HG03097 (cell line): ENCODE data around the gene KRT6C.
"Not testable (repeated sequence)": the region's sequence is repeated elsewhere in the genome, so short reads cannot be mapped to it uniquely, and the experiment has no call there.

Source experiments
- ATAC-seq: cut with Tn5 transposase; IDR thresholded peaks from one replicate; pipeline ENCODE4 v1.9.1; 2021; ENCODE audit not compliant: unreplicated experiment, low FRiP score

KRT6C gene

GRCh38 chr12:52500574-52500973 lies 27.0 kb upstream of the KRT6C start:
- ATAC-seq, result not testable (repeated sequence)

DNA sequence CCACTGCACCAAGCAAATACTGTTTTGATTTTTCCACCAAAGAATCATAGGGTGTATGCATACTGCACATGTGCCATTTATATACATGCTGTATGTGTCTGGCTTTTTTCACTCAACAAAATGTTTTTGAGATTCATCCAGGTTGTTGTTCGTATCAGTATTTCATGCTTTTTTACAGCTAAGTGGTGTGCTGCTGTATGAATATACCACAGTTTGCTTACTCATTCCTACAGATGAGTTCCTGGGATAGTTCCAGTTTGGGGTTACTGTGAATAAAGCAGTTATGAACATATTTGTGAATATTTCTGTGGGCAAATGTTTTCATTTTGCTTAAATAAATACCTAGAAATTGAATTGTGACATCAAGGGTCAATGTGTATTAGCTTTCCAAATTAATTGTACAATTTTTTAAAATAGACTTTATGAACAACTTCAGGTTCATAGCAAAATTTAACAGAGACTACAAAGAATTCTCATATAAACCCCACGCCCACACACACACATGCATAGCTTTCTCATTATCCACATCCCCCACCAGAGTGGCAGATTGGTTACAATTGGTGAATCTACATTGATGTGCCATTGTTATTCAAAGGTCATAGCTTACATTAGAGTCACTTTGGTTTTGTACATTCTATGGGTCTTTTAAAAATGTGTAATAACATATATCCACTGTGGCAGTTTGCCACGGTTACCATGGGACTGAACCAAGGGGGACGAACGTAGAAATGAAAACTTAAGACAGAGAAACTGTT lies 26.4 kb upstream of the KRT6C start:
- no peak for ATAC-seq

DNA sequence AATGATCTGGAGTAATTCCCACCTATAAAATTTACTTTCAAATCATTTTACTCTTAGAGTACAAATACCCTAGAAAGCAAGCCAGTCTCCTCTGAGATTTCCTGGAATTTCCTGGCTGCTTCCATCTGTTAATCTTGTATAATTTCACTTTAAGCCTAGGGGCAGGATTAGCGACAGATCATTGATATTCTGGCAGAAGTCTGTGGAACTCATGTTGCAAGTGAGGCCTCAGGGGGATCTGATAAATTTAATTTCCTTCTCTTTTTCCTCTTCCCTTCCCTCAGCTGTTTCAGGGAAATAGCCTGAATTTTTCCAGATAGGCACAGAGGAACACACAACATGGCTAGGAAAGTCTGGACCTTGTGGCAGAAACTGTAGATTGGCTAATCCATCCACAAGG lies 25.3 kb upstream of the KRT6C start:
- ATAC-seq, result no peak

DNA sequence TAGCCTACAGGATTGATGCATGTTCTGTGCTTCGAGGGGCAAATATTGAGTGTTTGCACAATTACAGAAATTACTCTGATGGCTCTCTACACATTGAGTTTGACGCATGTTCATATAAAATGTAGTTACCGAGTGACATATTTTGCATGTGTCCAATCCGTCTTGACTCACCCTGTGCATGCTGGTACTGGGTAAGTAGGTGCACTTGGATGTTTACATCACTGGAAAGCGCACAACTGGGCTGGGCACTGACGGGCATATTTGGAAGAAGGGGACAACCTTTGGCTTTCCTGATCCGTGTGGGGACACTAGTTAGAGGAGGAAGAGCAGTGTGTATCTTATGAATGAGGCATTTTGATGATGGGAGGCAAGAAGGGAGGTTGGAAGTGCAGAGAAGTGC lies 24.4 kb upstream of the KRT6C start:
- no peak for ATAC-seq

DNA sequence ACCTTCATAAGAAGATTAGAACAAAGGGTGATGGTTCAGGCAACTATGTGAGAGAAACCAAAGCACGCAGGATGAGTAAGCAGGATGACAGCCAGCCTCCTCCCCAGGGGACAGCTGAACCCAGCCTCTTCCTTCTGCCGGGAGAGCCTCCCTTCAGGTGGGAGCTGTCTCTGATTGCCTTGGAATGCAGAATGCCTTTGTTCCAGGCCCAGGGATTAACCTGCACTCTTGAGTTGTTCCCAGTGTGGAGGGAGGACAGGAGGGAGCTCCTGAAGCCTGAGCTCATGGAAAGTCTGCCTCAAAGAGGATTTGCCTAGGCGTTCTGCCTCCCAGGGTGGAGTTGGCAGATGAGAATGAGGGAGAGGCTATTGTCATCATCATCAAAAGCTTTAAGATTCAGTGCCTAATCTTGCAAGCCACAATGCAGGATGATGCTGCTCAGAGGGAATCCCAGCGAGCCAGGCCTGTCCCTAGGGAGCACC lies 23.0 kb upstream of the KRT6C start:
- ATAC-seq, result no peak

- ATAC-seq, result no peak
Measured at GRCh38 chr12:52496054-52496453, 22.4 kb upstream of the KRT6C start.

DNA sequence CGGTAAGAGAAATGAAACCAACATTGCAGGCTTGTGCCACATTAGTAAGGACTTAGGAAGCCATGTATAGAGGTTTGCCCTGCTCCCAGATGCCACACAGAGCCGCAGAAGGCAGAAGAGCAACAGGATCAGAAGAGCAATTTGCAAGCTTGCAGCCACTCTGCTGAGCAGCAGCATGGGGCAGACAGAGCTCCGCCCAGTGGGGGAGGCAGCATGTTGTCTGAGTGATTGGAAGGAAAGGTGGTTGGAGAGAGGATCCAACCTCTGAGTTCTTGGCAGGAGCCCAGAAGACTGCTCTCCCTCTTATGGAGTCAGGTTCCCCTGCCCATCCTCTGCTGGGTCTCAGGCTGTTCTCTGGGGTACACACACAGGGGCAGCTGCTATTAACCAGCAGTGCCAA lies 21.8 kb upstream of the KRT6C start:
- no peak for ATAC-seq

GRCh38 chr12:52494518-52494917 lies 20.9 kb upstream of the KRT6C start:
- ATAC-seq, result no peak

- no peak for ATAC-seq
Measured at GRCh38 chr12:52494100-52494499, 20.5 kb upstream of the KRT6C start.

DNA sequence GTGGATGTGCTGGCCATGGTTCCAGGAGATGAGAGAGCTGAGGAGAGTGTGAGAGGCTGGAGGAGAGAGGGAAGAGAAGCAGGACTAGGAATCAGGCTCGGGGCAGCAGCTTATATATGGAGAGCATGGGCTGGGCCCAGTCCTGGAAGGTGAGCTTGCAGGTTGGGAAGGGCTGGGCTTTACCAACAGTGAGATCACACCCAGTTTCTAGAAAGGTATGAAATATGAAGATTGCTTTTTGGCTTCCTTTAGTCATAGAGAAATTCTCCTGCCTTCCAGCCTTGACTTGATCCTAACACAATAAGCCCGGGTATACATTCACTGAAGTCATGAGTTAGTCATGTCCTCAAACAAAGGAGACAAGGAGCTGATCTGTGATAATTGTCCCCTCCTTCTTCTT lies 19.6 kb upstream of the KRT6C start, which contains the start of gene KRT6A:
Gene KRT6A (minus strand): TSS at position 86 of the 400 bp plus-strand sequence. CDS start 69 bp downstream, at position 17.
- no peak for ATAC-seq

- ATAC-seq, result not testable (repeated sequence)
Measured at GRCh38 chr12:52492405-52492804, 18.8 kb upstream of the KRT6C start.

DNA sequence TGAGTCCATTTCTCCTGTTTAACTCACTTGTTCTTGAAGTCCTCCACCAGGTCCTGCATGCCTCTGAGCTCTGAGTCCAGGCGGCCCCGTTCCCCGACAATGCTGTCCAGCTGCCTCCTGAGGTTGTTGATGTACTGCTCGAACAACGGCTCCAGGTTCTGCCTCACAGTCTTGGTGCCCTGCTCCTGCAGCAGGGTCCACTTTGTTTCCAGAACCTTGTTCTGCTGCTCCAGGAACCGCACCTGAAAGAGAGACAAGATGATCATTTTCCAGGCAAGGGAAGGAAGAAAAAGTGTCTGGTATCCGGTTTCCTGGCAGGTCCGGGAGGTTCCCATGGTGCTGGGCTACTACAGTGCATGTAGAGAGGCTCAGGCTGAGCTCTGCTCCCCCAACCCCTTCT lies 17.9 kb upstream of the KRT6C start:
- ATAC-seq, result not testable (repeated sequence)

- ATAC-seq, result no peak
Measured at GRCh38 chr12:52488736-52489135, 15.1 kb upstream of the KRT6C start.

DNA sequence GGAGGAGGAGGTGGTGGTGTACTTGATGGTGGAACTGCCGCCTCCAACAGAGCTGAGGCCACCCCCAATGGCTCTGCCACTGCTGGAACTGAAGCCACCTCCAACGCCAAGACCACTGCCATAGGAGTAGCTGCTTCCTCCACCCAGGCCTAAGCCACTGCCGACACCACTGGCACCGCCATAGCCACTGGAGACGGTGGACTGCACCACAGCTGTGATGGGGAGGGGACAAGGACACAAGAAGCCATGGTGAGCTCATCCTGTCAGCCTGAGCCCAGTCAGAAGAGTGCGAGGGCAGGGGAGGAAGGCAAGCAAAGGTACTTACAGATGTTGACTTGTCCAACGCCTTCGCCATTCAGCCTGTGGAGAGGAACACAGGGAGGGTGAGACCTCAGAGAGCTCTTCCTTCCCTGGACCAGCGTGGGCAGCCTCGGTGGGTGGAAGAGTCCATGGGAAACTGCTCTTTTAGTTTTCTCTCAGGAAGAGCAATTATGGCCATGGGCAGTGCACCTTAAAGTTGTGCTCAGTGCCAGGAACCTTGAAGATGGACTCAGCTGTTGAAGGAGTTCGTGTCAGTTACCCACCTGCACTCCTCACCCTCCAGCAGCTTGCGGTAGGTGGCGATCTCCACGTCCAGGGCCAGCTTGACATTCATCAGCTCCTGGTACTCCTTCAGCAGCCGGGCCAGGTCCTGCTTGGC lies 14.3 kb upstream of the KRT6C start:
- not testable (repeated sequence) for ATAC-seq

GRCh38 chr12:52487211-52487610 lies 13.6 kb upstream of the KRT6C start:
- ATAC-seq, result no peak

DNA sequence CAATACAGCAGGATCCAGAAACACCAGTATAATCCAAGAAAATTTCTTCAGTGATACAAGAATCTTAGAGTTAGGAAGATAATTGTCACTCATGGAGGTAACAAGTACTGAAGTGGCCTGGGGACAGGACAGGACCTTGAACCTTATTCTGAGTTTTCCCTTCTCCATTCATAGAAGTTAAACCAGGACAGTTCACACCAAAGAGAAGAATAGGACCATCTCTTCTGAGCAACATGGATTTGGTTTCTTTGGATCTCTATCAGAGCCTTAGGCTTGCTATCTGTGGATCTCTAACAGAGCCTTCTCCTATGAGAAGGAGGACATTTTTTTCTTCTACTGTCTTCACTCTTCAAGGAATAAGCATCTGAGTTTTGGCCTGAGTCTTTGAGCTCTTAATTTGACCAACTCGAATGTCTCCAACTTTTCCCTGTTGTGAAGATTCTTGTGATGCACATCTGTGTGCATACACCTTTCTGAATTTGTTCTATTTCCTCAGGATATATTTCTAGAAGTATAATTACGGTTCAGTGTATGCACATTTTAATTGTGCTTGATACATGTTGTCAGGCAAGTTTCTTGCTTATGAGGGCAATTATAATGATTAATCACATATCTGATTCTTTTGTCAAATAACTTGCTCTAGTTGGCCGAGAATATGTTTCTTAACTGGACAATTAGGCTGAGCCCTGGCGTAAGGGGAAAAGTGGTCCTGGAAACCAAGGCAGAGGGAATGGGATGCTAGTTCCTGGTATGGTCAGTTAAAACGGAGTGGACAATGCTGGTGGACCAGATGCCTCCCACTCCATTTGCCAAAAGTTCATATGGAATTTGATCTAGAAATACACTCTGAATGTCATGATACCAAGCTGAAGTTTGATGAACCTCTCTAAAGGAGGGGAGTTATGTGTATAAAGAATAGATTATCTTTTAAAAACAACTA lies 12.8 kb upstream of the KRT6C start:
- no peak for ATAC-seq

- no peak for ATAC-seq
Measured at GRCh38 chr12:52480073-52480472, 6.5 kb upstream of the KRT6C start.

- ATAC-seq, result no peak
Measured at GRCh38 chr12:52477651-52478050, 4.0 kb upstream of the KRT6C start.

GRCh38 chr12:52474212-52474611 lies 607 bp upstream of the KRT6C start:
- no peak for ATAC-seq

GRCh38 chr12:52469853-52470252 lies 3.8 kb downstream of the KRT6C start:
- no peak for ATAC-seq

DNA sequence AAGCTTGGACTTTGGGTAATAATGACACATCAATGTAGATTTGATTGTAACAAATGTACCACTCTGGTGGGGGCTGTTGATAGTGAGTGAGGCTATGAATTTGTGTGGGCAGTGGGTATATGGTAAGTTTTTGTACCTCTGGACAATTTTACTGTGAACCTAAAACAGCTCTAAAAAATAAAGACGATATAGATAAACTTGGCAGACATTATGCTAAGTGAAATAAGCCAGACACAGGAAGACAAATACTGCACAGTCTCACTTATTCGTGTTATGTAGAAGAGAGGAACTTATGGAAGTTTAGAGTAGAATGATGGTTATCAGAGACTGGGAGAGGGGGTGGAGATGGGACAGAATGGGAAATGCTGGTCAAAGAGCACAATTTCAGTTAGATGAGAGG lies 8.7 kb downstream of the KRT6C start:
- ATAC-seq, result no peak
